ENCODE measurements around the gene SPOPL.

DNA sequence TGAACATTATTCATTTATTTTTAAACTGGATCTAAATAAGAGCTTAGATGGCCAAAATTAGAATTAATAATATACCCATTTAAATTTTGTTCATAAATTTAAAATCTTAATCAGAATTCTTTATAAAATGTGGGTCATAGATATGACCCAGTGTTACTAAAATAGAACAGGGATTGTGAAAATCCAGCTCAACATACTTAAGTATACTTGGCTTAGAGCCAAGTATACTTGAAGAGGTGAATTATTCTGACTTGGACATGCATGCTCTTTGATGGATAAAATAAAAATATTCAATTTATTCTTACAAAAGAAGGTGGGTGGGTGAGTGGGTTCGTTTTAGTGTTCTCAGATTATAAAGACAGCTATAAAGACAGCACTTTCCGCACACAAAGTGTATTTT, 70.7 kb downstream of the SPOPL start:
- TF ChIP-seq POLR2A (IDR thresholded peaks at IDR 0.05; ENCODE audit: low read depth, low read length), result no peak
- TF ChIP-seq, protein P1, sequence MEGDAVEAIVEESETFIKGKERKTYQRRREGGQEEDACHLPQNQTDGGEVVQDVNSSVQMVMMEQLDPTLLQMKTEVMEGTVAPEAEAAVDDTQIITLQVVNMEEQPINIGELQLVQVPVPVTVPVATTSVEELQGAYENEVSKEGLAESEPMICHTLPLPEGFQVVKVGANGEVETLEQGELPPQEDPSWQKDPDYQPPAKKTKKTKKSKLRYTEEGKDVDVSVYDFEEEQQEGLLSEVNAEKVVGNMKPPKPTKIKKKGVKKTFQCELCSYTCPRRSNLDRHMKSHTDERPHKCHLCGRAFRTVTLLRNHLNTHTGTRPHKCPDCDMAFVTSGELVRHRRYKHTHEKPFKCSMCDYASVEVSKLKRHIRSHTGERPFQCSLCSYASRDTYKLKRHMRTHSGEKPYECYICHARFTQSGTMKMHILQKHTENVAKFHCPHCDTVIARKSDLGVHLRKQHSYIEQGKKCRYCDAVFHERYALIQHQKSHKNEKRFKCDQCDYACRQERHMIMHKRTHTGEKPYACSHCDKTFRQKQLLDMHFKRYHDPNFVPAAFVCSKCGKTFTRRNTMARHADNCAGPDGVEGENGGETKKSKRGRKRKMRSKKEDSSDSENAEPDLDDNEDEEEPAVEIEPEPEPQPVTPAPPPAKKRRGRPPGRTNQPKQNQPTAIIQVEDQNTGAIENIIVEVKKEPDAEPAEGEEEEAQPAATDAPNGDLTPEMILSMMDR (conservative IDR thresholded peaks at IDR 0.05; ENCODE audit: low read depth, low read length), result no peak
- TF ChIP-seq RCOR1 (IDR thresholded peaks at IDR 0.05; ENCODE audit: insufficient replicate concordance, low read length), result no peak
- no peak for TF ChIP-seq RFX5 (IDR thresholded peaks at IDR 0.05; ENCODE audit: low read depth, low read length)
- TF ChIP-seq, protein P2, sequence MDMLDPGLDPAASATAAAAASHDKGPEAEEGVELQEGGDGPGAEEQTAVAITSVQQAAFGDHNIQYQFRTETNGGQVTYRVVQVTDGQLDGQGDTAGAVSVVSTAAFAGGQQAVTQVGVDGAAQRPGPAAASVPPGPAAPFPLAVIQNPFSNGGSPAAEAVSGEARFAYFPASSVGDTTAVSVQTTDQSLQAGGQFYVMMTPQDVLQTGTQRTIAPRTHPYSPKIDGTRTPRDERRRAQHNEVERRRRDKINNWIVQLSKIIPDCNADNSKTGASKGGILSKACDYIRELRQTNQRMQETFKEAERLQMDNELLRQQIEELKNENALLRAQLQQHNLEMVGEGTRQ (IDR thresholded peaks at IDR 0.05; ENCODE audit: low read depth, low read length), result no peak
- no peak for TF ChIP-seq CHD1 (IDR thresholded peaks at IDR 0.05; ENCODE audit: low read depth, low read length)
- TF ChIP-seq NFE2L2 (IDR thresholded peaks at IDR 0.05; ENCODE audit: low read depth, low read length), result no peak
- no peak for TF ChIP-seq CEBPB (IDR thresholded peaks at IDR 0.05; ENCODE audit: low read depth, low read length)
- TF ChIP-seq SMC3 (IDR thresholded peaks at IDR 0.05; ENCODE audit: low read depth, low read length), result no peak
